Nephron (organoid): Measurements from ENCODE around the gene PLCL1.
"Not testable (repeated sequence)": the region's sequence is repeated elsewhere in the genome, so short reads cannot be mapped to it uniquely, and the experiment has no call there.

ENCODE experiments used
- H3K27ac Mint-ChIP-seq, 3 experiments: 2 replicates each; pipeline ENCODE4 v1.8.0; 2020; ENCODE audit warnings: mixed read lengths in 3 of 3, mild to moderate bottlenecking in 2 of 3, moderate library complexity in 1 of 3
- H3K27me3 Mint-ChIP-seq: 2 replicates; pipeline ENCODE4 v1.8.0; 2021; ENCODE audit warnings: low read depth, mild to moderate bottlenecking, moderate library complexity, mixed read lengths
- H3K36me3 Mint-ChIP-seq: 2 replicates; pipeline ENCODE4 v1.8.0; 2020; ENCODE audit warnings: low read depth, mixed read lengths
- H3K4me1 Mint-ChIP-seq: 2 replicates; pipeline ENCODE4 v1.8.0; 2020; ENCODE audit warnings: mixed read lengths
- H3K4me3 Mint-ChIP-seq, 3 experiments: 2 replicates each; pipeline ENCODE4 v1.8.0; 2020; ENCODE audit warnings: mild to moderate bottlenecking in 3 of 3, mixed read lengths in 3 of 3, moderate library complexity in 2 of 3
- H3K9me3 Mint-ChIP-seq: 2 replicates; pipeline ENCODE4 v1.8.0; 2020; ENCODE audit warnings: mixed read lengths
- CTCF ChIP-seq, 3 experiments: fragments of 200-600 bp; sonication (generic); IDR thresholded peaks; one replicate each; pipeline ENCODE4 v1.5.0; 2021; ENCODE audit warnings: antibody characterized with exemption in 3 of 3; ENCODE audit not compliant: unreplicated experiment in 3 of 3

The PLCL1 gene

GRCh38 chr2:197828464-197829135, 24.2 kb downstream of the PLCL1 start:
- peaks cover 6% of the 10 kb centered on the region for H3K4me1 Mint-ChIP-seq
- peaks cover 22% of the 10 kb centered on the region for H3K9me3 Mint-ChIP-seq
- no peak overlapping the region for H3K4me3 Mint-ChIP-seq
- no peak for TF ChIP-seq CTCF (IDR thresholded peaks at IDR 0.05; ENCODE audit: unreplicated experiment in 3 of 3)
- H3K27ac Mint-ChIP-seq, result no peak overlapping the region
- H3K27me3 Mint-ChIP-seq, result no peaks in the 10 kb centered on the region
- H3K36me3 Mint-ChIP-seq, result peaks cover 7% of the 10 kb centered on the region

- Mint-ChIP-seq H3K4me1 (peaks cover 28% of the 10 kb centered on the region), H3K9me3 (peaks cover 29% of the 10 kb centered on the region), H3K27ac (peak overlapping the region in 1 of 3 experiments; percentile 26)
- not testable (repeated sequence) for H3K36me3 Mint-ChIP-seq, H3K27me3 Mint-ChIP-seq, H3K4me3 Mint-ChIP-seq
These were observed 30.4 kb downstream of the PLCL1 start for GRCh38 chr2:197834771-197835170.

GRCh38 chr2:197835293-197835692, 30.9 kb downstream of the PLCL1 start:
- peaks cover 3% of the 10 kb centered on the region for H3K36me3 Mint-ChIP-seq

GRCh38 chr2:197838036-197838435, 33.6 kb downstream of the PLCL1 start:
- no peaks in the 10 kb centered on the region for H3K27me3 Mint-ChIP-seq
- H3K27ac Mint-ChIP-seq, result peak overlapping the region; percentile 72 to 92 (median 80)
- H3K36me3 Mint-ChIP-seq, result no peaks in the 10 kb centered on the region
- H3K4me1 Mint-ChIP-seq, result peaks cover 36% of the 10 kb centered on the region
- no peak for TF ChIP-seq CTCF (IDR thresholded peaks at IDR 0.05; ENCODE audit: unreplicated experiment in 3 of 3)
- H3K4me3 Mint-ChIP-seq, result peak overlapping the region in 2 of 3 experiments; percentile 33 to 36
- peaks cover 14% of the 10 kb centered on the region for H3K9me3 Mint-ChIP-seq

More at GRCh38 chr2:197835293-197835692, 30.9 kb downstream of the PLCL1 start:
- no peak for TF ChIP-seq CTCF (IDR thresholded peaks at IDR 0.05; ENCODE audit: unreplicated experiment in 3 of 3)
- Mint-ChIP-seq H3K27ac (no peak overlapping the region), H3K4me3 (no peak overlapping the region), H3K9me3 (peaks cover 26% of the 10 kb centered on the region), H3K27me3 (no peaks in the 10 kb centered on the region), H3K4me1 (peaks cover 33% of the 10 kb centered on the region)

GRCh38 chr2:197838579-197838978, 34.2 kb downstream of the PLCL1 start:
- H3K36me3 Mint-ChIP-seq, result no peaks in the 10 kb centered on the region
- H3K27ac Mint-ChIP-seq, result peak overlapping the region; percentile 72 to 92 (median 80)
- peaks cover 36% of the 10 kb centered on the region for H3K4me1 Mint-ChIP-seq
- H3K27me3 Mint-ChIP-seq, result no peaks in the 10 kb centered on the region
- TF ChIP-seq CTCF (IDR thresholded peaks at IDR 0.05; ENCODE audit: unreplicated experiment in 3 of 3), result no peak
- peaks cover 11% of the 10 kb centered on the region for H3K9me3 Mint-ChIP-seq
- peak overlapping the region in 1 of 3 experiments; percentile 36 for H3K4me3 Mint-ChIP-seq

- no peaks in the 10 kb centered on the region for H3K36me3 Mint-ChIP-seq
- no peaks in the 10 kb centered on the region for H3K27me3 Mint-ChIP-seq
- peaks cover 7% of the 10 kb centered on the region for H3K9me3 Mint-ChIP-seq
- no peak for TF ChIP-seq CTCF (IDR thresholded peaks at IDR 0.05; ENCODE audit: unreplicated experiment in 3 of 3)
- H3K27ac Mint-ChIP-seq, result peak overlapping the region in 2 of 3 experiments; percentile 72 to 74
- H3K4me1 Mint-ChIP-seq, result peaks cover 36% of the 10 kb centered on the region
- no peak overlapping the region for H3K4me3 Mint-ChIP-seq
These were observed 34.9 kb downstream of the PLCL1 start for GRCh38 chr2:197839327-197839726.
